Measurements from ENCODE around the gene GPER1.

DNA sequence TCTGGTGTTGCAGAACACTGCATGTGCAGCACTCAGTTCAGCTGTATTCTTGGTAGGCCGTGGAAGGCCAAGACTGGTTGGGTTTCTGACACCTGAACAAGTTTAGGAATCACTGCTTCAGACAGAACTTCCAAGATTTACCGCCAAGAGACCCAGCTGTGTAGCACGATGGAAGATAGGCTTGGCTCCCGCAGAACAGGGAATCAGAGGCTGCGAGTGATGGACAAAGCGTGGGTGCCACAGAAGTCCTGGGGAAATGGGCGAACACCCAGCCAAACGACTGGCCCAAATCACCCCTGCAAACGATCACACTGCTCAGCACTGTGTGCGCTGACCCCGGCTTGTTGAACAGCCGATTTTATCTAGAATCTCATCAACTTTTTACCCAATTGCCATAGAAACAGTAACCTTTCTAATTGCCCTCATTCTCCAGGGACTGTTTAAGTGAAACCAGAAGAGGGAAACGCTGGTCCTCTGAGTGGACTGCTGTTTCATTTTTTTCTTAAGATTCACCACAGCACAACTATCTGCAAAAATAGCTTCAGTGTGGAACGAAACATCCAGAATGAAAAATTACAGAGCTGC lies 54.2 kb downstream of the GPER1 start:
- TF ChIP-seq, protein P1, sequence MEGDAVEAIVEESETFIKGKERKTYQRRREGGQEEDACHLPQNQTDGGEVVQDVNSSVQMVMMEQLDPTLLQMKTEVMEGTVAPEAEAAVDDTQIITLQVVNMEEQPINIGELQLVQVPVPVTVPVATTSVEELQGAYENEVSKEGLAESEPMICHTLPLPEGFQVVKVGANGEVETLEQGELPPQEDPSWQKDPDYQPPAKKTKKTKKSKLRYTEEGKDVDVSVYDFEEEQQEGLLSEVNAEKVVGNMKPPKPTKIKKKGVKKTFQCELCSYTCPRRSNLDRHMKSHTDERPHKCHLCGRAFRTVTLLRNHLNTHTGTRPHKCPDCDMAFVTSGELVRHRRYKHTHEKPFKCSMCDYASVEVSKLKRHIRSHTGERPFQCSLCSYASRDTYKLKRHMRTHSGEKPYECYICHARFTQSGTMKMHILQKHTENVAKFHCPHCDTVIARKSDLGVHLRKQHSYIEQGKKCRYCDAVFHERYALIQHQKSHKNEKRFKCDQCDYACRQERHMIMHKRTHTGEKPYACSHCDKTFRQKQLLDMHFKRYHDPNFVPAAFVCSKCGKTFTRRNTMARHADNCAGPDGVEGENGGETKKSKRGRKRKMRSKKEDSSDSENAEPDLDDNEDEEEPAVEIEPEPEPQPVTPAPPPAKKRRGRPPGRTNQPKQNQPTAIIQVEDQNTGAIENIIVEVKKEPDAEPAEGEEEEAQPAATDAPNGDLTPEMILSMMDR (optimal IDR thresholded peaks at IDR 0.05 in 1 of 3, IDR thresholded peaks at IDR 0.05 in 1 of 3, conservative IDR thresholded peaks at IDR 0.05 in 1 of 3; ENCODE audit: extremely low read depth in 1 of 3, insufficient read depth in 2 of 3, low read length in 3 of 3), result no peak
- no peak for TF ChIP-seq EZH2 (IDR thresholded peaks at IDR 0.05; ENCODE audit: low read length)
